MCF 10A (cell line): ENCODE measurements around the gene BORCS5. TPM values are rescaled to one million over a fixed set of nuclear protein-coding genes. Genes with fewer than 3 reads are reported as not detected.
"Not testable (repeated sequence)": the region's sequence is repeated elsewhere in the genome, so short reads cannot be mapped to it uniquely, and the experiment has no call there.

ENCODE experiments used
- BruUV-seq: library from RNA; stranded (reverse); fragments of 400-500 nt; replicated peaks from 2 replicates; lab custom pipeline; 2021; lab: Mats Ljungman, UMichigan
- CTCF ChIA-PET: fragments of 300-600 bp; sonication (Branson Sonifier 250); formaldehyde crosslinking; extraction: SDS; loops from one replicate; lab custom pipeline; 2021; ENCODE audit warnings: antibody characterized with exemption, inconsistent platforms; lab: Yijun Ruan, JAX
- POLR2A ChIA-PET: fragments of 300-600, 350-650 bp; sonication (Branson Sonifier 250); formaldehyde crosslinking; extraction: SDS; loops from one replicate; lab custom pipeline; 2020; ENCODE audit warnings: antibody characterized with exemption, inconsistent platforms; lab: Yijun Ruan, JAX
- DNase-seq: peaks from one replicate; pipeline ENCODE4 v3.0.0-alpha.2; 2018; ENCODE audit not compliant: unreplicated experiment
- H3K27ac Mint-ChIP-seq: one replicate; pipeline ENCODE4 v1.8.0; 2022; ENCODE audit warnings: mild to moderate bottlenecking, low read depth, mixed read lengths; ENCODE audit not compliant: unreplicated experiment
- H3K27me3 Mint-ChIP-seq: one replicate; pipeline ENCODE4 v1.8.0; 2022; ENCODE audit warnings: mixed read lengths; ENCODE audit not compliant: insufficient read depth, unreplicated experiment
- H3K36me3 Mint-ChIP-seq: one replicate; pipeline ENCODE4 v1.8.0; 2022; ENCODE audit warnings: mild to moderate bottlenecking, moderate library complexity, mixed read lengths; ENCODE audit not compliant: insufficient read depth, unreplicated experiment
- H3K4me1 Mint-ChIP-seq: one replicate; pipeline ENCODE4 v1.8.0; 2022; ENCODE audit warnings: mixed read lengths; ENCODE audit not compliant: insufficient read depth, unreplicated experiment
- H3K4me3 Mint-ChIP-seq: one replicate; pipeline ENCODE4 v1.8.0; 2022; ENCODE audit warnings: mild to moderate bottlenecking, moderate library complexity, mixed read lengths; ENCODE audit not compliant: unreplicated experiment
- H3K9me3 Mint-ChIP-seq: one replicate; pipeline ENCODE4 v1.8.0; 2022; ENCODE audit warnings: mixed read lengths; ENCODE audit not compliant: unreplicated experiment
- intact Hi-C: fragments of 100-400 bp; cut with micrococcal nuclease; formaldehyde crosslinking; loops from 2 replicates; pipeline ENCODE4 v1.14.1; 2022
- total RNA-seq: library from RNA; stranded (reverse); gene quantifications from 2 replicates; pipeline ENCODE4 v1.2.3, GENCODE V29; 2022
- TF ChIP-seq, protein P1 (sequence below): fragments of 200-600 bp; IDR thresholded peaks from one replicate; pipeline ENCODE4 v1.8.0; 2022; ENCODE audit warnings: antibody characterized with exemption, mild to moderate bottlenecking; ENCODE audit not compliant: unreplicated experiment

The BORCS5 gene
- total RNA-seq, 1 experiment from 2014 or later, result 11.0 TPM

DNA sequence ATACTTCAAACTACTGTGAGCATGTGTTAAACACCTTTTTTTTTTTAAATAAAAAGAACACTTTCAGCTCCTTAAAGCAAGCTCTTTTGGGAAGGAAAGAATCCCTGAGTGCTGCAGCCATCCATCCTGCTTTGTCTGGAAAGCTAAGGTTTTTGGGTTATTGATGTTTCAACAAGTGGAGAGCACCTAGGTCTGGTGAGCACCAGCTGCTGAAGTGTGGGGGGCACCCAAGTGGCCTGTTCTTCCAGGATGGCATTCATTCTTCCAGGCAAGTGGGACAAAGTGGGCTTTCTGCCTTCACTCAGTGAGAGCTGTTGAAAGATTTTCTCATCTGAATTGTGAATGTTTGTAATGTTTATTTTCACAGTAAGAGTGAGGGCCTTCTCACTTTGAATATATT is 49.9 kb downstream of the BORCS5 start:
- Mint-ChIP-seq H3K4me3 (no peak overlapping the region), H3K36me3 (no peaks in the 10 kb centered on the region), H3K27me3 (no peaks in the 10 kb centered on the region), H3K4me1 (peaks cover 6% of the 10 kb centered on the region), H3K9me3 (no peaks in the 10 kb centered on the region), H3K27ac (no peak overlapping the region)
- DNase-seq, result no peak
- intact Hi-C loops, result no loop called here
- ChIA-PET POLR2A (interaction anchor here (1.5 kb wide), 1 partner anchor 9 kb away, joined by 4 read pairs; no protein-coding TSS in a partner anchor), CTCF (no interaction called here)
- BruUV-seq, result no TSS peak
- TF ChIP-seq, protein P1, sequence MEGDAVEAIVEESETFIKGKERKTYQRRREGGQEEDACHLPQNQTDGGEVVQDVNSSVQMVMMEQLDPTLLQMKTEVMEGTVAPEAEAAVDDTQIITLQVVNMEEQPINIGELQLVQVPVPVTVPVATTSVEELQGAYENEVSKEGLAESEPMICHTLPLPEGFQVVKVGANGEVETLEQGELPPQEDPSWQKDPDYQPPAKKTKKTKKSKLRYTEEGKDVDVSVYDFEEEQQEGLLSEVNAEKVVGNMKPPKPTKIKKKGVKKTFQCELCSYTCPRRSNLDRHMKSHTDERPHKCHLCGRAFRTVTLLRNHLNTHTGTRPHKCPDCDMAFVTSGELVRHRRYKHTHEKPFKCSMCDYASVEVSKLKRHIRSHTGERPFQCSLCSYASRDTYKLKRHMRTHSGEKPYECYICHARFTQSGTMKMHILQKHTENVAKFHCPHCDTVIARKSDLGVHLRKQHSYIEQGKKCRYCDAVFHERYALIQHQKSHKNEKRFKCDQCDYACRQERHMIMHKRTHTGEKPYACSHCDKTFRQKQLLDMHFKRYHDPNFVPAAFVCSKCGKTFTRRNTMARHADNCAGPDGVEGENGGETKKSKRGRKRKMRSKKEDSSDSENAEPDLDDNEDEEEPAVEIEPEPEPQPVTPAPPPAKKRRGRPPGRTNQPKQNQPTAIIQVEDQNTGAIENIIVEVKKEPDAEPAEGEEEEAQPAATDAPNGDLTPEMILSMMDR, result no peak

DNA sequence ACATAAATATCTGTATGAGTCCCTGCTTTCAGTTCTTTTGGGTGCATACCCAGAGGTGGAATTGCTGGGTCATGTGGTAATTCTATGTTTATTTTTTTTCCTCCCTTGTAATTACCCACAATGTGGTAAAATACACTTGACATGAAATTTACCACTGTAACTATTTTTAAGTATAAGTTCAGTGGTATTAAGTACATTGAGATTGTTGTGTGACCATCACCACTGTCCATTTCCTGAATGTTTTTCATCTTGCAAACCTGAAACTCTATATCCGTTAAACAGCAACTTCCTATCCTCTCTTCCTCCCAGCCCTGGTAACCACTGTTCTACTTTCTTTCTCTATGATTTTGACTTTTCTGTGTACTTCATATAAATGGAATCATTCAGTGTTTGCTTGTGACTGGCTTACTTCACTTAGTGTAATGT is 51.4 kb downstream of the BORCS5 start:
- ChIA-PET POLR2A (no interaction called here), CTCF (no interaction called here)
- no TSS peak for BruUV-seq

DNA sequence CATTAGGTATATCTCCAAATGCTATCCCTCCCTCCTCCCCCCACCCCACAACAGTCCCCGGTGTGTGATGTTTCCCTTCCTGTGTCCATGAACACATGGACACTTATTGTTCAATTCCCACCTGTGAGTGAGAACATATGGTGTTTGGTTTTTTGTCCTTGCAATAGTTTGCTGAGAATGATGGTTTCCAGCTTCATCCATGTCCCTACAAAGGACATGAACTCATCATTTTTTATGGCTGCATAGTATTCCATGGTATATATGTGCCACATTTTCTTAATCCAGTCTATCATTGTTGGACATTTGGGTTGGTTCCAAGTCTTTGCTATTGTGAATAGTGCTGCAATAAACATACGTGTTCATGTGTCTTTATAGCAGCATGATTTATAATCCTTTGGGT is 52.5 kb downstream of the BORCS5 start:
- POLR2A ChIA-PET, H3K4me1 Mint-ChIP-seq, H3K27ac Mint-ChIP-seq, H3K36me3 Mint-ChIP-seq, CTCF ChIA-PET, H3K4me3 Mint-ChIP-seq, H3K27me3 Mint-ChIP-seq, BruUV-seq, DNase-seq, intact Hi-C loops, H3K9me3 Mint-ChIP-seq: not testable (repeated sequence)

More for the DNA sequence above, 51.4 kb downstream of the BORCS5 start:
- H3K9me3 Mint-ChIP-seq, result no peaks in the 10 kb centered on the region
- H3K4me3 Mint-ChIP-seq, result no peak overlapping the region
- H3K36me3 Mint-ChIP-seq, result no peaks in the 10 kb centered on the region
- intact Hi-C loops, result no loop called here
- TF ChIP-seq, protein P1, result no peak
- H3K27ac Mint-ChIP-seq, result no peak overlapping the region
- H3K4me1 Mint-ChIP-seq, result peaks cover 6% of the 10 kb centered on the region
- H3K27me3 Mint-ChIP-seq, result no peaks in the 10 kb centered on the region
- no peak for DNase-seq

DNA sequence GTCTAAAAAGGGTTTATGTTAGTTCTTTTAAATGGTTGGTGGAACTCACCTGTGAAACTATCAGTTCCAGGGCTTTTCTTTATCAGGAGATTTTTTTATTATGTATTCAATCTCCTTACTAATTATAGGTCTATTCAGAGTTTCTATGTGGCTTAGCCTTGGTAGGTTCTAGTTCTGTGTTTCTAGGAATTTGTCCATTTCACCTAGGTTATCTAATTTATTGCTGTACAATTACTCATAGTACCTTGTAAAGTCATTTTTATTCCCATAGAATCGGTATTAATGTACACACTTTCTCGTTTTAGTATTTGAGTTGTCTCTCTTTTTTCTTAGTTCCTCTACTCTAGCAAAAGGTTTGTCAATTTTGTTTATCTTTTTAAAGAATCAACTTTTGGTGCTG is 59.0 kb downstream of the BORCS5 start:
- TF ChIP-seq, protein P1, result no peak
- no TSS peak for BruUV-seq
- POLR2A ChIA-PET, result no interaction called here

DNA sequence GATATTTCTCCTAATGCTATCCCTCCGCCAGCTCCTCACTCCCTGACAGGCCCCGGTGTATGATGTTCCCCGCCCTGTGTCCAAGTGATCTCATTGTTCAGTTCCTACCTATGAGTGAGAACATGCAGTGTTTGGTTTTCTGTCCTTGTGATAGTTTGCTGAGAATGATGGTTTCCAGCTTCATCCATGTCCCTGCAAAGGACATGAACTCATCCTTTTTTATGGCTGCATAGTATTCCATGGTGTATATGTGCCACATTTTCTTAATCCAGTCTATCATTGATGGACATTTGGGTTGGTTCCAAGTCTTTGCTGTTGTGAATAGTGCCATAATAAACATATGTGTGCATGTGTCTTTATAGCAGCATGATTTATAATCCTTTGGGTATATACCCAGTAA is 62.3 kb downstream of the BORCS5 start:
- POLR2A ChIA-PET, intact Hi-C loops, H3K36me3 Mint-ChIP-seq, H3K27me3 Mint-ChIP-seq, BruUV-seq, H3K27ac Mint-ChIP-seq, DNase-seq, H3K4me3 Mint-ChIP-seq, H3K9me3 Mint-ChIP-seq, H3K4me1 Mint-ChIP-seq: not testable (repeated sequence)
- CTCF ChIA-PET, result interaction anchor here (1.0 kb wide), 1 partner anchor 14 kb away, joined by 4 read pairs; no protein-coding TSS in a partner anchor

More for the DNA sequence above, 59.0 kb downstream of the BORCS5 start:
- no peak overlapping the region for H3K4me3 Mint-ChIP-seq
- H3K36me3 Mint-ChIP-seq, result no peaks in the 10 kb centered on the region
- H3K27me3 Mint-ChIP-seq, result no peaks in the 10 kb centered on the region
- H3K9me3 Mint-ChIP-seq, result no peaks in the 10 kb centered on the region
- CTCF ChIA-PET, result no interaction called here
- H3K27ac Mint-ChIP-seq, result no peak overlapping the region
- DNase-seq, result no peak
- intact Hi-C loops, result no loop called here
- peaks cover 7% of the 10 kb centered on the region for H3K4me1 Mint-ChIP-seq
